ENCODE measurements around the gene NOL4L. TPM values are rescaled to one million over a fixed set of nuclear protein-coding genes. Genes with fewer than 3 reads are reported as not detected.
A peak's percentile ranks its signal among the peaks of the same experiment; 100 is the strongest.

The NOL4L gene
- total RNA-seq, 1 donor from 2014 or later, result 106 TPM

DNA sequence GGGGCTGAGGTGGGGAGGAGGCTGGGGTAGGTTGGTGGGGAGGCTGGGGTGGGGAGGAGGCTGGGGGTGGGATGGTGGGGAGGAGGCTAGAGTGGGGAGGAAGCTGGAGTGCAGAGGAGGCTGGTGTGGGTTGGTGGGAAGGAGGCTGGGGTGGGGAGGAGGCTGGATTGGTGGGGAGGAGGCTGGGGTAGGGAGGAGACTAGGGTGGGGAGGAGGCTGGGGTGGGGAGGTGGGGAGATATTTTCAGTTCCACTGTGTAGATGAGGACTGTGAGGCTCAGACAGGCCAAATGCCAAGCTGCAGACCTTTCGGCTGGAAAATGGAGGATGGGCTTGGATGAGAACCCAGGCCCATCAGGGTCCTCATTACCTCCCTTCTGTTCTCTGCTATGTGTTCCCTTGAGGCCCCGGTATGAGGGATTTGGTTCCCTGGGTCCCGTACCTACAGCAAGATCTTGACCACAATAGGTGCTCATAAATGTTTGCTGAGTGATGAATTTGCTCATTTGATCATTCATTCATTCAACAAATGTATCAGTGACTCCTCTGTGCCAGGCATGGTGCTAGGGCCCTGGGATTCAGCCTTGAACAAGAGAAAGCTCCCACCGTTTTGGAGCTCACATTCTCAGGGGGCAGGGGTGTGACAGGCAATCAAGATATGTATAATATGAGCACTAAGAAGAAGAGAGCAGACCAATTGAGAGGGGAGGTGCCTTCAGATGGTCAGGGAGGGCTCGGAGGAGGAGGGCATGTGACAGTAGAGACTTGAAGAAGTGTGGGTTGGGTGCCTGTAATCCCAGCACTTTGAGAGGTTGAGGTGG, 36.1 kb upstream of the NOL4L start:
- H3K4me3 Mint-ChIP-seq (ENCODE audit: unreplicated experiment), result peak overlapping the region; percentile 1
- H3K27me3 Mint-ChIP-seq (ENCODE audit: unreplicated experiment), result peaks cover 30% of the 10 kb centered on the region
- H3K4me1 Mint-ChIP-seq (ENCODE audit: low read depth, unreplicated experiment), result peaks cover 10% of the 10 kb centered on the region
- H3K36me3 Mint-ChIP-seq (ENCODE audit: unreplicated experiment), result peaks cover 8% of the 10 kb centered on the region
- TF ChIP-seq, protein P1, sequence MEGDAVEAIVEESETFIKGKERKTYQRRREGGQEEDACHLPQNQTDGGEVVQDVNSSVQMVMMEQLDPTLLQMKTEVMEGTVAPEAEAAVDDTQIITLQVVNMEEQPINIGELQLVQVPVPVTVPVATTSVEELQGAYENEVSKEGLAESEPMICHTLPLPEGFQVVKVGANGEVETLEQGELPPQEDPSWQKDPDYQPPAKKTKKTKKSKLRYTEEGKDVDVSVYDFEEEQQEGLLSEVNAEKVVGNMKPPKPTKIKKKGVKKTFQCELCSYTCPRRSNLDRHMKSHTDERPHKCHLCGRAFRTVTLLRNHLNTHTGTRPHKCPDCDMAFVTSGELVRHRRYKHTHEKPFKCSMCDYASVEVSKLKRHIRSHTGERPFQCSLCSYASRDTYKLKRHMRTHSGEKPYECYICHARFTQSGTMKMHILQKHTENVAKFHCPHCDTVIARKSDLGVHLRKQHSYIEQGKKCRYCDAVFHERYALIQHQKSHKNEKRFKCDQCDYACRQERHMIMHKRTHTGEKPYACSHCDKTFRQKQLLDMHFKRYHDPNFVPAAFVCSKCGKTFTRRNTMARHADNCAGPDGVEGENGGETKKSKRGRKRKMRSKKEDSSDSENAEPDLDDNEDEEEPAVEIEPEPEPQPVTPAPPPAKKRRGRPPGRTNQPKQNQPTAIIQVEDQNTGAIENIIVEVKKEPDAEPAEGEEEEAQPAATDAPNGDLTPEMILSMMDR (IDR thresholded peaks at IDR 0.05; ENCODE audit: partially characterized antibody, unreplicated experiment), result no peak
- H3K9me3 Mint-ChIP-seq (ENCODE audit: unreplicated experiment), result peaks cover 13% of the 10 kb centered on the region
- DNase-seq, result no peak
- peak overlapping the region; percentile 10 for H3K27ac Mint-ChIP-seq (ENCODE audit: unreplicated experiment)

DNA sequence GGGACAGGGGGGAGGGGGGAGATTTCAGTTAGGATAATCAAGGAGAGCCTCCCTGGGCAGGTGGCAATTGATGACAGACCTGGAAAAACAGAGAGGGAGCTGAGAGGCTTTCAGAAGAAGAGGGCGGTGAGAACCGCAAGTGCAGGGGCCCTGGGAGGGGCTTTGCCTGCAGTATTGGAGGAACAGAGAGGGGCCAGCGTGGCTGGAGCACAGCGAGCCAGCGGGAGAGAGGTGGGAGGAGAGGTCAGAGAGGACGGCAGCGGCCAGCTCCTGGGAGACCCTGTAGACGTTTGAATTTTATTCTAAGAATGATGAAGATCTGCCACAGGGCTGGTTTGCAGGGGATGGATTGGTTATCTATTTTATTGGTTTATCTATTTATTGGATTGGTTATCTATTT, 34.5 kb upstream of the NOL4L start:
- peaks cover 15% of the 10 kb centered on the region for H3K36me3 Mint-ChIP-seq (ENCODE audit: unreplicated experiment)
- H3K4me1 Mint-ChIP-seq (ENCODE audit: low read depth, unreplicated experiment), result peaks cover 13% of the 10 kb centered on the region
- H3K27me3 Mint-ChIP-seq (ENCODE audit: unreplicated experiment), result peaks cover 26% of the 10 kb centered on the region
- DNase-seq, result no peak
- no peak overlapping the region for H3K4me3 Mint-ChIP-seq (ENCODE audit: unreplicated experiment)
- peaks cover 9% of the 10 kb centered on the region for H3K9me3 Mint-ChIP-seq (ENCODE audit: unreplicated experiment)
- TF ChIP-seq, protein P1 (IDR thresholded peaks at IDR 0.05; ENCODE audit: partially characterized antibody, unreplicated experiment), result no peak
- H3K27ac Mint-ChIP-seq (ENCODE audit: unreplicated experiment), result no peak overlapping the region

DNA sequence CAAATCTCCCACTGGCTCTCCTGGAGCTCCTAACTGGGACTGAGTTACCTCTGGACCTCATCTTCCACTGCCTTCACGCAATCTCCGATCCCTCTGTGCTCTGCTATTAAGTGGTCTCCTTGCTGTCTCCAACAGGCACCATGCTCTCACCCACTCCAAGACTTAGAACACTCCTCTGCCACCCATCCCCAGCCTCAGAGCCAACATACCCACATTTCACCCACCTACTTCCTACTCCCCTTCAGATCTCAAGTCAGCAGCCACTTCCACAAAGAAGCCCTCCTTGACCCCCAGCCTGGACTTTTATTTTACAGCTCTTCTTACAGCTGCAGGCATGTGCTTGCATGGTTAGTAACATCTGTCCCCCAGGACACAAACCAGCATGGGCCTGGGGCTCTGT, 29.6 kb upstream of the NOL4L start:
- Mint-ChIP-seq H3K27me3 (ENCODE audit: unreplicated experiment) (peaks cover 23% of the 10 kb centered on the region), H3K4me1 (ENCODE audit: low read depth, unreplicated experiment) (peaks cover 23% of the 10 kb centered on the region), H3K27ac (ENCODE audit: unreplicated experiment) (no peak overlapping the region), H3K9me3 (ENCODE audit: unreplicated experiment) (peaks cover 12% of the 10 kb centered on the region), H3K4me3 (ENCODE audit: unreplicated experiment) (no peak overlapping the region), H3K36me3 (ENCODE audit: unreplicated experiment) (peaks cover 8% of the 10 kb centered on the region)
- DNase-seq, result no peak
- TF ChIP-seq, protein P1 (IDR thresholded peaks at IDR 0.05; ENCODE audit: partially characterized antibody, unreplicated experiment), result no peak

DNA sequence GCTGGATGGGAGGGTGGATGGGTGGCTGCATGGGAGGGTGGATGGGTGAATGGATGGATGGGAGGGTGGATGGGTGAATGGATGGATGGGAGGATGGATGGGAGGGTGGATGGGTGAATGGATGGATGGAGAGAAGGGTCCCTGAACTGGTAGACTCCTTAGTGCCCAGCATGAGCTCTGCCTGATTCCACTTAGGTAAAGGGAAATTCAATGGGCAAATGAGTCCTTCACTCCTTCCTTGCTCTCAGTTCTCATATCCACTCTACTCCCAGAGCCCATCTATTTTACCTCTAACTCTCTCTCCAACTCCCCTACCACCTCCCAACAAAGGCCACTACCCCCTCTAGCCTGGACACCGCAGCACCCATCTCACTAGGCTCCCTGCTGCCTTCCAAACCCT, 29.2 kb upstream of the NOL4L start:
- Mint-ChIP-seq H3K9me3 (ENCODE audit: unreplicated experiment) (peaks cover 12% of the 10 kb centered on the region), H3K36me3 (ENCODE audit: unreplicated experiment) (peaks cover 8% of the 10 kb centered on the region), H3K27ac (ENCODE audit: unreplicated experiment) (no peak overlapping the region), H3K4me1 (ENCODE audit: low read depth, unreplicated experiment) (peaks cover 25% of the 10 kb centered on the region), H3K27me3 (ENCODE audit: unreplicated experiment) (peaks cover 20% of the 10 kb centered on the region), H3K4me3 (ENCODE audit: unreplicated experiment) (no peak overlapping the region)
- TF ChIP-seq, protein P1 (IDR thresholded peaks at IDR 0.05; ENCODE audit: partially characterized antibody, unreplicated experiment), result no peak
- DNase-seq, result no peak
